ENCODE data around the gene ZNF581.

The ZNF581 gene, protein sequence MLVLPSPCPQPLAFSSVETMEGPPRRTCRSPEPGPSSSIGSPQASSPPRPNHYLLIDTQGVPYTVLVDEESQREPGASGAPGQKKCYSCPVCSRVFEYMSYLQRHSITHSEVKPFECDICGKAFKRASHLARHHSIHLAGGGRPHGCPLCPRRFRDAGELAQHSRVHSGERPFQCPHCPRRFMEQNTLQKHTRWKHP
- 7.8 to 16.0 (median 14.2) reads per million in 4 donors for total RNA-seq

DNA sequence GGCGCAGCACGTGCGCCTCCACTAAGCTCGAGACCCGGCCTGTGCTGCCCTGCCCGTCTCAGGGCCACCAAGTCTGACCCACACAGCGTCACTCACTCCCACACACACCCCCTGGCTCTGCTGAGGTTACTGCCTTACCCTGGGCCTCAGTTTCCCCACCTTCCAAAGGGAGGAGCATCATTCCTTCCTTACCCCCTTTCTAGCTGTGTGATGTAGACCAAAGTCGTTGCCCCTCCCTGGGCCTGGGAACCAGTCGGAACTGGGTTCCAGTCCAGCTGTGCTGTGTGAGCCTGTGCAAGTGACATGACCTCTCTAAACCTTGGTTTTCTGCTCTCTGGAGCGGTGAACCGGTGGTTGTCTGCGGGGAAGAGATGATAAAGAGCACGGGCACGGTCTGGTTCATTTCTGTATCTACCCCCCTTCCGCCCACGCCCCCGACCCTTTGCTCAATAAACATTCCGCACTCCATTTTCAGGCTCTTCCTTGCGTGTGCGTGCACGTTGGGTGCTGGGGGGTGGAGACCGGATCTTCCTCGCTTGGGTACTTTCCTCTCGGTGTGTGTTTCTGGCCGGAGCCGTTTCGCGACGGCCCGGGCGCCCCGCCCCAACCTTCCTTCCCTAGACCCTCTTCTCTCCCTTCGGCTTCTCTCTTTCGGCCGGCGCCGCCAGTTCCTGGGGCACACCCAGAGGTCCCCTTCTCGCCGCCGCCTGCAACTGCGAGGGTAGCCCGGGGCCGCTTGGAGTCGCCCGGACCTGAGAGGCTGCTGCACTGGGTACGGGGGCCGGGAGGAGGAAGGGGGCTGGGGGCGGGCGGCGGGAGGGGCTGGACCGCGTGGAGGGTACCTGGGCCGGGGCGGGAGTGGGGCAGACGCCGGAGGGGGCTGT is at the start of gene ZNF581:
Gene ZNF581, plus strand, starts transcription at position 647 of the 884 bp plus-strand sequence. CDS start 923 bp downstream, outside the sequence.
- DNase-seq, result peak; percentile 51 to 80 (median 67)

DNA sequence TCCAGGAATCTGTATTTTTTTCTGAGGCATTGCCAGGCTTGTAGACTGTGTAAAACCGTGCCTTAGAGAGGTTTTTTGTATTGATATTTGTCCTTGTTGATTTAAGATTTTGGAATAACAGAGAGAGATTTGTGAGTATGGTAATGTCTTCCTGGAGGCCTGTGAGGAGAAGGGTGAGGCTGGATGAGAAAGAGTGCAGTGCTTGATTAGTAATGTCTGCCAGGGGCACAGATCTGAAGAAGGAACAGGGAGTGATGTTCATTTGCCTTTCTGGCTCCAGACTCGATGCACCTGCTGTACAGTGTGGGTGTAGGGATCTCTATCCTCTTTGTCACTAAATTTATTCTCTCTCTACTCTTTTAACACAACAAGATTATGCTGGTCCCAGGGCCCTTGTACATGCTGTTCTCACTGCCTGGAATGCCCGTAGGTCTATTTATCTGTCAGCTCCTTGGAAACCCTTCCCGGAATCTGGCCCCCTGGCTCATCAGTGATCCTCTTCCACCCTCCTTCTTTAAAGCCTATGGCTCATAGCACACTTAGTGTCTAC is 48.4 kb upstream of the ZNF581 start:
- no peak for DNase-seq

DNA sequence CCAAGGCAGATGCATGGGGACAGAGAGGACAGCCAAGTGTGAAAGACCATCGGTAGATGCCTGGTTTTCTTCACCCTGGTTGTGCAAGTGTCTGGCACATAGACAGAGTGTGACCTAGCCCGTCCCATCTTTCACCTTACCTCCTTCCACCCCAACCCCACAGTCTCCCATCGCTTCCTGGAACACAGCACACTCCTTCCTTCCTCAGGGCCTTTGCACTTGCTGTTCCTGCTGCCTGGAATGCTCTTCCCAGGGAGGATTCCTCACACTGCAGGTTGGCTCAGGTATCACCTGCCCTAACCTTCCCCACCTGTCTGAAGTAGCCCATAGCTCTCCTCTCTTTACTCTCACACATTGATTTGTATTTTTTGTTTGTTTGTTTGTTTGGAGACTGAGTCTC is 47.1 kb upstream of the ZNF581 start:
- no peak for DNase-seq

DNA sequence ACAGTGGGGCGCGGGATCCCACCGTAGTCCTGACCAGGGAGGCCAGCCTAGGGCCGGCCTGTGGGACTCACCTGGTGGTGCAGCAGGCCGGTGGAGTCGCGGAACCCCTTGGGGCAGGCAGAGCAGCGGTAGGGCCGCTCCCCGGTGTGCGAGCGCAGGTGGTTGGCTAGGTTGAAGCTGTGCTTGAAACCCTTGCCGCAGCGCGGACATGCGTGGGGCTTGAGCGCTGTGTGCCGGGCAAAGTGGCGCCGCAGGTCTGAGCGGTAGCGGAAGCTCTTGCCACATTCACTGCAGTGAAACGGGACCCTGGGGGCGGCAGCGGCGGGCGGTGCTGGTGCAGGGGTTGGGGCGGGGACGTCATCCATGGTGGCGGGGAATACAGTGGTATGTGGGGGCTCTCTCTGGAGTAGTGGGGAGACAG is 45.9 kb upstream of the ZNF581 start:
- no peak for DNase-seq

DNA sequence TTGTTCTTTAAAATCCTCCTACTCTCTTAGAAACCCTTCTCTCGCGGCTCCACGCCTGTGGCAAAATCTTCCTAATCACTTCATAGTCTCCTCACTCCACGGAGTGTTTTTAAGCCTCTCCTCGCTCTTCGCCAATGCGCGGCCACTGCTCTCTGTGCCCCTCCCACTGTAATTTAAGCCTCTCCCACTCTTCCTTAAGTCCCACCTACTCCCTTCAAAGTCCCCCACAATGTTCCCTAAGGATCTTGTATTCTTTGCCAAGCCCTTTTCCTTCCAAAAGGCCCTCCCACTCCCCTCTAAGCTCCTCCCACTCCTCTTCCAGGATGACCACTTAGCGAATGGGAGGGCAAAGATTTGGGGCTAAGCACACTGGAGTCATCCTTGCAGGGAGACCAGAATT is 45.4 kb upstream of the ZNF581 start:
- no peak for DNase-seq

DNA sequence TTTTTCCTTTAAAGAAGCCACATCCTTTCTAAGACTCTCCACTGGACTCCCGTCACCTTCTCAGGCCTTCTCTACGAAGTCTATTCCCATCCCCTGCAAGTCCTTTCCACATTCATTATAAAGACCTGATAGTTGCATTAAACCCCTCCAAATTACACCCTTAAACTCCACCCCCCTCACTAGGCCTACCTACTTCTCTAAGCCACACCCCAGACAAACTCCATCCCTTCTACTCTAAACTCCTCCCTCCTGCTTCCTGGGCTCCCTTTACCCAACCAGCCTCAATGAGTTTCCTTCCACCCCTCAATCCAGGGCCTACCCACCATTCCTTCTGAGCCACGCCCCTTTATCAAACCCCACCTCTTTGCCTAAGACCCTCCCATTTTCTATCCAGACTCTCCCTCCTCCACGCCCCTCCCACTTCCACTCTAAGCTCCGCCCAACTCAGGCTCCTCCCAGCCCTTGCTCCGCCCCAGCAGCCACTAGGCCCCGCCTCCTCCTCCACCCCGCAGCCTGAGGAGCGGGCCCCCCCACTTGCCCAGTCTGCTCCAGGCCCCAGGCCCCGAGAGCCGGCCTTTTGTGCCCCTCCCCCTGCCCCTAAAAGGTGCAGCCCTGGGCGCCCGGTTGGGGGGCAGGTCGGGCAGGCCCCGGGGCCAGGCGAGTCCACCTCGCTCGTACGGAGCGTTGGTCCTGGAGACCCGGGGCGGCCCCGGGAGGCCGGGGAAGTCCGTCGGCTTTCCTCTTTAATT is 44.6 kb upstream of the ZNF581 start:
- DNase-seq, result peak; percentile 77 to 92 (median 89)

DNA sequence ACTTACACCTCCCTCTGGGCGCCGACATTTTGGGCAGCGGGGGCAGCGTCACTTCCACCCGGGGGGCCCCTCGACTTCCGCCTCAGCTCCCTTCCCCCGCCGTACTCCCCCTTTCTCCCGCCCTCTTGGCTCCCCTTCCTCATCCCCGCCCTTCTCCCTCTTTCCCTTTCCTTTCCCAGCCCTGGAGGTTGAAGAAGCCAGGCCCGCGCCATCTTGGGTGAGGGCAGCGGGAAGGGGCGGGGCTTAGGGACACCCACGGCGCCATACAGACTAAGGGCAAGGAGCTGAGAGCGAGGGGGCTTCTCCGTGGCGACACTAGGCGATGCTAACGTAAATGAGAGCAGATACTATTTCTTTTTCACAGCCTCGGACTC is 44.0 kb upstream of the ZNF581 start, which contains the start of gene FIZ1:
Gene FIZ1, minus strand, starts transcription at position 50 of the 374 bp plus-strand sequence. CDS start 1,652 bp downstream, outside the sequence.
- peak; percentile 90 to 98 (median 94) for DNase-seq

DNA sequence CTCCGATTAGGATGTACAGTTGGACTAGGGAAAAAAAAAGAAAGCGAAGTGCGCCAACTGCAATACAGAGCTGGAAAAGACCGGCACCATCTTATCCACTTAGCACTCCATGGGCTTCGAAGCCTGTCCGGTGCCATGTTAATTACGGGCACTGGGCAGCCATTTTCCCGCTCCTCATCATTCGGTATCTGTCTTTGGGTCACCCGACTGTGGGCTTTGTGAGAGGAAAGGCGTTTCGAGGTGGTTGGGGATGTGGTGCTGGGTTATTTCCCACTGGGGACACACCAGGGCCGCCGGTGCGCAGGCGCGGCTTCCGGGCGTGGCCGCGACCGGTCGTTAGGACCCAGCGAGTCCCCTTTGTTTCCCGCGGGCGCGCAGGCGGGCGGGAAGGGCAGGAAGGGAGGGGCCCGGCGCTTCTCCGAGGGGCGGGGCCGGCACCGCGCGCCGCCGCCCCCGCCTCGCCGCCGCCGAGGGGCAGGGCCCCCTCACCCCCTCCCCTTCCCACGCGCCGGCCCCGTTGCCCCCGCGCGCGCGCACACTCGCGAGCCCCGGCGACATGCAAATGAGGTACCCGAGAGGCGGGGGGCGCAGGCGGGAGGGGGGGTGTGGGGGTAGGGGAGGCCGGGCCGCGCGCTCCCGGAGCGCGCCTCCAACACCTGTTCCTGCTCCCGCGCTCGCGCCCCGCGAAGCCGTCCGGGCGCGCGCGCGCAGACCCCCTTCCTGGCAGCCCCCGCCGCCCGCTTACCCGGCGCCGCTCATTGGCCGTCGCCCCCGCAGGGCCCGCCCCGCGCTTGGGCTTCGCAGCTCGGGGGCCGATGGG is 43.4 kb upstream of the ZNF581 start, which contains the start of gene ZNF524:
Gene ZNF524, plus strand, starts transcription at position 447 of the 820 bp plus-strand sequence. CDS start 1,825 bp downstream, outside the sequence.
- DNase-seq, result peak; percentile 69 to 93 (median 81)

DNA sequence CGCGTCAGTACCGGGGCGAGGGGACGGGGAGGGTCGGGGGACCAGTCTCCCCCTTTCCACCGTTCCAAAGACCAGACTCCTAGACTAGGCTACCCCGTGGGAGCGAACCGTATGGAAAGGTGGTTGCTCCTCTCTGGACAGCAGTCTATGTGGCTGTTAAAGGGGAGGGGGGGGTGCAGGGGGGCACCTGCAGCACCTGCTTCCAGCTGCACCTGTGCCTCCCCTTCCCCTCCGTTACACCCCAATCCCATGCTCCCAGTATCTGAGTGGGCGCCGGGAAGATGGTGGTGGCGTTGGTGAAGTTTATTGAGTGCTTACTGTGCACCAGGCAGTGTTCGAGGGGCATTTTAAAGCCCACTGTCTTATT is 42.8 kb upstream of the ZNF581 start:
- DNase-seq, result no peak

DNA sequence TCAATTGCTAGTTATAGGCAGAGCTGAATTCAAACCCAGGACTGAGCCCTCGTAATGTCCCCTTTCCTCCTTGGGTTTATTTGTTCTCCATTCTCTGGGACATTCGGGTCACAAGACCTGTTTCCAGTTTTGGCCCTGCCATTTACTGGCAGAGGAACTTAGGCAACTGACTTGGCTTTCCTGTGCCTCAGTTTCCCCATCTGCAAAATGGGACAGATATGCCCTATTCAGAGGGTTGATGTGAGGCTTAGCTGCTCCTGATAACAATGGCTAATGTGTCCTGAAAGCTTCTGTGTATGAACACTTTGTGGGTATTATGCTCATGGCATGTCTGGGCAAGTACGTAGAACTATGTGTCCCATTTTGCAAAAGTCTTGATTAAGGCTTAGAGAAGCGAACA is 42.4 kb upstream of the ZNF581 start:
- no peak for DNase-seq

DNA sequence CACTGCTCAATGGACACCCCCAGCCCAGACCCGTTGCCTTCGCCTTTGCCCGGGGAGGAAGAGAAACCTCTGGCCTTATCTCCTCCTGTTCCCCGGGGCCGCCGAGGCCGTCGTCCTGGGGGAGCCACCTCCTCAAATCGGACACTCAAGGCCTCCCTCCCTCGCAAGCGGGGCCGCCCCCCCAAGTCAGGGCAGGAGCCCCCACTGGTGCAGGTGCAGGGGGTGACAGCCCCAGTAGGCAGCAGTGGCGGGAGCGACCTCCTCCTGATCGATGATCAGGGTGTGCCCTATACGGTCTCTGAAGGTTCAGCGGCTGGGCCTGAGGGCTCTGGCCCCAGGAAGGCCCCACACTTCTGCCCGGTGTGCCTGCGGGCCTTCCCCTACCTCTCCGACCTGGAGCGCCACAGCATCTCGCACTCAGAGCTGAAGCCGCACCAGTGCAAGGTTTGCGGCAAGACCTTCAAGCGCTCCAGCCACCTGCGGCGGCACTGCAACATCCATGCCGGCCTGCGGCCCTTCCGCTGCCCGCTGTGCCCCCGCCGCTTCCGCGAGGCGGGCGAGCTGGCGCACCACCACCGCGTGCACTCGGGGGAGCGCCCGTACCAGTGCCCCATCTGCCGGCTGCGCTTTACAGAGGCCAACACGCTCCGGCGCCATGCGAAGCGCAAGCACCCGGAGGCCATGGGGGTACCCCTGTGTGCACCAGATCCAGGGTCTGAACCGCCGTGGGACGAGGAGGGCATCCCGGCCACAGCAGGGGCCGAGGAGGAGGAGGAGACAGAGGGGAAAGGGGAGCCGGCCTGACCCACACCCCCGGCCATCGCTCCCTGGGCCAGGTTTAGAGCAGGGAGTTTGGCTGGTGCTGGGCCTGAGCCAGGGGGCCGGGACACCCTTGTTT is 41.1 kb upstream of the ZNF581 start:
- no peak for DNase-seq

DNA sequence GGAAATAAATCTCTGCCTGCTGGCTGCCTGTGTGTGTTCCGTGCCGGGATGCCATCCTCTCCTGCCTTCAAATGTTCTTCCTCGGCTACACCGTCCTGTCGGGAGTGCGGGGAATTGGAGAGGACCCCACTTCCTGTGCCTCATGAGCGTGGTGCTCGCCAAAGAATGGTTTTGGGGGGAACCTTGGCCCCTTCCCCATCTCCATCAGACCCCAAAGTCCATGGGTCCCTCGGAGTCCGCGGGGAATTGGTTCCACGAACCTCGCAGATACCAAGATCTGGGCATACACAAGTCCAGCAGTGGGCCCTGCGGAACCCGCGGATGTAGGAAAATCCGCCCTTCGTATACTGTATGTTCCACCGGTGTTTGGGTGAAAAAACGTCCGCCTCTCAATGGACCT is 40.3 kb upstream of the ZNF581 start:
- no peak for DNase-seq

DNA sequence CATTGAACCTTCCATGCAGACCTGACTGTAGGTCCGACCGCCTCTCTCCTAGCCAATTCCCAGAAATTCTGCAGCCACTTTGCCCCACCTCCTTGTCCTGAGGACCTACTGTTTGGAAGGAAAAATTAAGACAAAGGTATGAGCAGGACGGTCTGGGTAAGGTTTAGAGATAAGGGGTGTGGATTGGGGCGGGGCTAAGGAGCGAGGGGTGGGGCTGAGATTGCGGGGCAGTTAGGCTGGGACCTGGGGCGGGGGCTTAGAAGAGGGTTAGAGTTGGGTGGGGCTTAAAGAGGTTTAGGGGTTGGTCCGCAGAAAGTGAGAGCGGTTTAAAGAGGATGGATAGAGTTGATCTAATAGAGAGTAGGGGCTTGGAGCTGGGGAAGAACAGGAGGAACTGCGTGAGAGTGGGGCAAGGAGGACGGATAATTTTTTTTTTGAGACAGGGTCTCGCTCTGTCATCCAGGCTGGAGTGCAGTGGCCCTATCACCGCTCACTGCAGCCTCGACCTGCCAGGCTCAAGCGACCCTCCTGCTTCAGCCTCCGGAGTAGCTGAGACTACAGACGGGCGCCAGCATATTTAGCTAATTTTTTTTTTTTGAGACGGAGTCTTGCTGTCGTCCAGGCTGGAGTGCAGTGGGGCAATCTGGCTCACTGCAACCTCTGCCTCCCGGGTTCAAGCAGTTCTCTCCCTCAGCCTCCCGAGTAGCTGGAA is 39.7 kb upstream of the ZNF581 start:
- DNase-seq, result no peak

DNA sequence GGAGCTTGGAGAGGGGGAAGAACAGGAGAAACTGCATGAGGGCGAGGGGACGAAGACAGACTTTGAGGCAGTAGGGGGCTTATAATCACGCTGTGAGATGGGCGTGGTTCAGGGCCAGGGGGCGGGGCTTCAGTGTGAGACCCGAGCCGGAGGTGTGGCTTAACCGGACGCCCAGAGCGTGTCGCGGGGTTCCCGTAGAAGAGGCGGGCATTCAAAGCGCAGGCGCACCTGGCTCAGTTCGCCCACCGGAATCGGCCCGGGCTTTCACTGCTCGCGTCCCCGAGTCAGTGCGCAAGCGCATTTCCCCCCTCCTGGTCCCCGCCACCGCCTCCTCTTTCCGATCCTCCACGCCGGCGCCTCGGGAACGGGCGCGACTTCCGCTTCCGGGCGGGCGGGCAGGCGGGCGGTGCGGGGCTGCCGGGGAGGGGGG is 38.2 kb upstream of the ZNF581 start:
- DNase-seq, result peak; percentile 98 to 99 (median 98)

DNA sequence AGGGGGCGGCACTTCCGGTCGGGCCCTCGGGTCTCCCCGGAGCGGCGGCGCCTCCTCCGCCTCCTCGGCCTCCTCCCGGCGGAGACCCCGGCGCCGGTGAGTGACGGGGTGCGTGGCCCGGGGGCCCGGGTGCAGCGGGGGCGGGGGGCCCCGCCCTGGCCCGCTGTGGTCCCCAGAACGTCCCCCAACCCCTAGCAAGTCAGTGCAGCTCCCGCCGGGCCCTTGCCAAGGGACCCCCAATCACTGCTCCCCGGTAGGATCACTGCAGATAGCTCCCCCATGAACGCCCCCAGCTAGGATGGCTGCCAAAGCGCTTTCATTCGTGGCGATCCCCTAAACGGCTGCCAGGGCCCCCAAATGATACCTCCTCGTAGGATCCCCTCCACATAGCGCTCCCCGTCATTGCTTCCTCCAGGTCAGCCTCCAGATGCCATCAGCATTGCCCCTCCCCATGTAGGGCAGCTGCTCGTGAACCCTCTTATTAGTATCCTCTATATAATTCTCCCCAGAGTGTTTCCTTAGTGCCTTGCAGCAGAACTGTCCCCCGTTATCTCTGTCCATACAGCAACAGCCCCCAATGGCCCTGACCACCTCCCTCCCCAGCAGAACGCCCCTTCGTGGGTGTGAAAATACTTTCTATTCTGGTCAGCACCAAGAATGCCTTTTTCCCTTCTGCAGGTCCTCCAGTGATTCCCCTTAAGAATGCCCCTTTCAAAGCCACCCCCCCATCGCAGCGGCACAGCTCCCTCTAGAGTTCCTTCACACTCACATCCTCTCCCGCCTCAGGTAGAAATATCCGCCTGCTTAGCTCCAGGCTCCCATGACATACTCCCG is 37.6 kb upstream of the ZNF581 start, which contains the start of gene ZNF865:
Gene ZNF865, plus strand, starts transcription at position 11 of the 834 bp plus-strand sequence. CDS start 7,972 bp downstream, outside the sequence.
- peak; percentile 52 to 73 (median 62) for DNase-seq

DNA sequence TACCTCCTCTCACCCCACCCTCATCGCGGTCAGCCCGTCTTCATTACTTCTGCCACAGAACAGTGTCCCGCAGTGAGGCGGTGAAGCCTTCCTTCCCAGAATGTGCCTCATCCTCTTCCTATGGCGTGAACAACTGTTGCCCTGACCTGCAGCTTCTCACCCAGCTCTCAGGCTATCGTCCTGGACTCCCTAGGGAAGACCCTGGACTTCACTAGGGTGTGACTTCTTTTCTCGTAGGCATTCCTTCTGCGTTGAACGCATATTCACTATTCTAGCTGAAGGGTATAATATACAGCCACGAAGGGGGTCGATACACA is 37.0 kb upstream of the ZNF581 start:
- DNase-seq, result no peak

DNA sequence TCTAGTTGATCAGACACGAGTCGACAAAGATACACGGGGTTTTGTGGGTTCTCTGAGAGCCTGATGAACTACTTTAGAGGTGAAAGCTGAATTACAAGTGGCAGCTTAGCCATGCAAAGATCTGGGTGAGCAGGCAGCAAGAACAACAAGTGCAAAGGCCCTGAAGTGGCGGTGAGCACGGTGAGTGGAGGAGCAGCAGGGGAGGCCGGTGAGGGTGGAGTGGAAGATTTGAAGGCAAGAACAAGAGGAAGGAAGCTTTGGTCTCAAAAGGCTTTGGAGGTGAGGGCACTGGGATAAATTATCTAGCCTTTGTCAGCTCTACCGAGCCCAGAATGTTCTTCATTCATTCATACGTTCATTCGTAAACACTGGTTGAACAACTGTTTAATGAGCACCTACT is 36.6 kb upstream of the ZNF581 start:
- DNase-seq, result no peak

DNA sequence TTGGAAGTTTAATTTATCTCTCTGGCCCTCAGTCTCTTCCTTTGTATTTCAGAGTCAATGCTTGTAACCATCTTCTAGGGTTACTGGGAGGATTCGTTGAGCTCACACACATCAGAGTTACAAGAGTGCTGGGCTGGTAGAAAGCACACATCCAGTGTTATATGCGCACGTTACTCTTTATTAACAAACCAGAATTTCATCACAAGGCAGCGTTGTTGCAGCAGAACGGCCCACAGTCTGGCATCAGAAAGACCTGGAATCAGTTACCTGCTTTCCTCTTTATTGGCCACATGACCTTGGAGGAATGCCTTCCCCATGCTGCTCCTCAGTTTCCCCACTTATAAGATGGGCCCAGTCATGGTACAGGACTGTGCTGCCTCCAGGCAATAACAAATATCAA is 34.1 kb upstream of the ZNF581 start:
- no peak for DNase-seq
